Fibroblast of lung (primary cell): ENCODE data around the gene OSBPL6. TPM values are rescaled to one million over a fixed set of nuclear protein-coding genes. Genes with fewer than 3 reads are reported as not detected.

ENCODE experiments used
- DNase-seq, 2 donors: peaks; one replicate each; pipeline versions ENCODE4 v3.0.0 to v3.0.0-alpha.2; 2010; ENCODE audit warnings: low read depth in 2 of 2
- H2AFZ ChIP-seq: 2 replicates; pipeline ENCODE4 v1.5.1; 2012; ENCODE audit warnings: low read length, control low read depth, inconsistent platforms
- H3K27ac ChIP-seq: 2 replicates; pipeline ENCODE4 v1.5.1; 2011; ENCODE audit warnings: low read length, control low read depth; ENCODE audit not compliant: insufficient read depth
- H3K27me3 ChIP-seq: 2 replicates; pipeline ENCODE4 v1.5.1; 2011; ENCODE audit warnings: mild to moderate bottlenecking, low read length; ENCODE audit not compliant: control insufficient read depth, insufficient read depth
- H3K36me3 ChIP-seq: 2 replicates; pipeline ENCODE4 v1.5.1; 2011; ENCODE audit warnings: low read length; ENCODE audit not compliant: control insufficient read depth, insufficient read depth
- H3K4me1 ChIP-seq: 2 replicates; pipeline ENCODE4 v1.5.1; 2011; ENCODE audit warnings: low read length; ENCODE audit not compliant: control insufficient read depth, insufficient read depth; ENCODE audit errors: extremely low read depth
- H3K4me2 ChIP-seq: 2 replicates; pipeline ENCODE4 v1.5.1; 2011; ENCODE audit warnings: low read length, control low read depth; ENCODE audit not compliant: insufficient read depth; ENCODE audit errors: extremely low read depth
- H3K4me3 ChIP-seq, 4 experiments: fragments of 200-600 bp in 1 of 4; sonication (generic) in 1 of 4; replicated peaks in 1 of 4; 2 replicates each; pipeline ENCODE4 v1.5.1; 2011 to 2016; ENCODE audit warnings: low read length in 4 of 4, low read depth in 3 of 4, mild to moderate bottlenecking in 3 of 4, control low read depth in 2 of 4, inconsistent platforms in 1 of 4, mixed read lengths in 1 of 4; ENCODE audit not compliant: insufficient read depth in 1 of 4; ENCODE audit errors: control extremely low read depth in 1 of 4
- H3K79me2 ChIP-seq: 2 replicates; pipeline ENCODE4 v1.5.1; 2012; ENCODE audit warnings: mild to moderate bottlenecking, low read length, inconsistent platforms; ENCODE audit not compliant: control insufficient read depth, insufficient read depth
- H3K9ac ChIP-seq: 2 replicates; pipeline ENCODE4 v1.5.1; 2011; ENCODE audit warnings: mild to moderate bottlenecking, low read length, control low read depth; ENCODE audit not compliant: insufficient read depth
- H3K9me3 ChIP-seq: 2 replicates; pipeline ENCODE4 v1.5.1; 2012; ENCODE audit warnings: low read depth, low read length; ENCODE audit not compliant: control insufficient read depth, insufficient read depth
- H4K20me1 ChIP-seq: 2 replicates; pipeline ENCODE4 v1.5.1; 2011; ENCODE audit warnings: low read length; ENCODE audit not compliant: control insufficient read depth, insufficient read depth; ENCODE audit errors: extremely low read depth
- EZH2 ChIP-seq: IDR thresholded peaks from 2 replicates; pipeline ENCODE4 v1.5.1; 2012; ENCODE audit warnings: low read length, control low read depth, mild to moderate bottlenecking; ENCODE audit errors: missing control alignments
- polyA plus RNA-seq, 2 donors: library from polyadenylated mRNA; depleted of rRNA in 1 of 2; stranded (reverse) in 1 of 2; unstranded in 1 of 2; fragments of >200 nt; gene quantifications; 2 replicates each; pipeline ENCODE4 v1.2.1, GENCODE V29; 2011 to 2012; ENCODE audit warnings: missing spikeins in 1 of 2
- total RNA-seq: library from RNA; depleted of rRNA; stranded (reverse); fragments of >200 nt; gene quantifications from 2 replicates; pipeline ENCODE4 v1.2.1, GENCODE V29; 2014
- TF ChIP-seq, protein P1 (sequence below), 2 donors: IDR thresholded peaks in 1 of 2; conservative IDR thresholded peaks in 1 of 2; 1 replicate in 1 of 2; 2 replicates in 1 of 2; pipeline ENCODE4 v1.5.1; 2011 to 2012; ENCODE audit warnings: low read length in 2 of 2, control low read depth in 1 of 2, inconsistent platforms in 1 of 2, low read depth in 1 of 2, mild to moderate bottlenecking in 1 of 2

OSBPL6 gene
- total and polyA plus RNA-seq, 2 donors (not counting 1 experiment from before 2014, with no cell fraction given): 1.0 to 5.3 TPM

DNA sequence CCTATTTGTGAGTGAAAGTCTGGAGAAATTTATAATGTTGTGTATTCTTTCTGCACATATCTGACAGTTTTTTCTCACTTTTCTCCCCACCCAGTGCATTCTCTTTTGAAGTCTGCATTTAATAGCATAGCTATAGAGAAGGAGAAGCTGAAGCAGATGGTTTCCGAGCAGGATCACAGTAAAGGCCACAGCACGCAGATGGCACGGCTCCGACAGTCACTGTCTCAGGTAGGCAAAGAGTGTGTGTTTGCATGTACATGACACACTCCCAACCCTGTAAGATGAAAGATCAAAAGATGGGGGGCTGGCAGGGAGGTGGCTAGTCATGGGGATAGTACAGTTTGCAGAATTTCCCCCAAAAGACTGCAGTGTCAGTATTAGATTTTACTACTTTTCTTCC, 167.3 kb downstream of the OSBPL6 start:
- Histone ChIP-seq H3K9me3 (no peaks in the 10 kb centered on the region), H4K20me1 (no peaks in the 10 kb centered on the region)

DNA sequence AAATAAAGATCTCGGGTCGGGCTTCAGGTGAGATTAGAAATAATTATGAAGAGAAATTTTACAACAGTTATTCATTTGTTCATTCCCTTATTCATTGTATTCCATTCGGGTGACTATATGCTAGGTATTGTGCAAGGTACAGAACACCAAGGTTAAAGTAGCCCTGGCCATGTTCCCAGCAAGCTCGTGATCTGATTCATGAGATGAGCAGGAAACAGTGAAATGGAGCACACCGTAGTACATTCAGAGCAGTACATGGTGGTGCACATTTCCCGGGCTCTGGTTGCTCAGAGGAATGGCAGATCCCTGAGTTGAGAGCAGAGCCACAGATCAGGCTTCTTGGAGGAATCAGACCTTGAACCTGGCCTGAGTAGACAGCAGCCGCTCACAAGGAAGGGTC, 168.9 kb downstream of the OSBPL6 start:
- Histone ChIP-seq H3K9ac (no peak overlapping the region), H2AFZ (no peak overlapping the region), H3K27me3 (no peaks in the 10 kb centered on the region), H4K20me1 (no peaks in the 10 kb centered on the region), H3K4me1 (no peaks in the 10 kb centered on the region), H3K9me3 (no peaks in the 10 kb centered on the region), H3K79me2 (no peaks in the 10 kb centered on the region), H3K36me3 (no peaks in the 10 kb centered on the region), H3K27ac (no peak overlapping the region), H3K4me3 (no peak overlapping the region), H3K4me2 (no peak overlapping the region)
- peak; percentile 10 to 29 for DNase-seq
- TF ChIP-seq, protein P1, sequence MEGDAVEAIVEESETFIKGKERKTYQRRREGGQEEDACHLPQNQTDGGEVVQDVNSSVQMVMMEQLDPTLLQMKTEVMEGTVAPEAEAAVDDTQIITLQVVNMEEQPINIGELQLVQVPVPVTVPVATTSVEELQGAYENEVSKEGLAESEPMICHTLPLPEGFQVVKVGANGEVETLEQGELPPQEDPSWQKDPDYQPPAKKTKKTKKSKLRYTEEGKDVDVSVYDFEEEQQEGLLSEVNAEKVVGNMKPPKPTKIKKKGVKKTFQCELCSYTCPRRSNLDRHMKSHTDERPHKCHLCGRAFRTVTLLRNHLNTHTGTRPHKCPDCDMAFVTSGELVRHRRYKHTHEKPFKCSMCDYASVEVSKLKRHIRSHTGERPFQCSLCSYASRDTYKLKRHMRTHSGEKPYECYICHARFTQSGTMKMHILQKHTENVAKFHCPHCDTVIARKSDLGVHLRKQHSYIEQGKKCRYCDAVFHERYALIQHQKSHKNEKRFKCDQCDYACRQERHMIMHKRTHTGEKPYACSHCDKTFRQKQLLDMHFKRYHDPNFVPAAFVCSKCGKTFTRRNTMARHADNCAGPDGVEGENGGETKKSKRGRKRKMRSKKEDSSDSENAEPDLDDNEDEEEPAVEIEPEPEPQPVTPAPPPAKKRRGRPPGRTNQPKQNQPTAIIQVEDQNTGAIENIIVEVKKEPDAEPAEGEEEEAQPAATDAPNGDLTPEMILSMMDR (conservative IDR thresholded peaks at IDR 0.05 in 1 of 2, IDR thresholded peaks at IDR 0.05 in 1 of 2; ENCODE audit: low read depth in 1 of 2, low read length in 2 of 2): no peak
- TF ChIP-seq EZH2: no peak

More for the DNA sequence above, 167.3 kb downstream of the OSBPL6 start:
- Histone ChIP-seq H3K4me1 (no peaks in the 10 kb centered on the region), H3K79me2 (no peaks in the 10 kb centered on the region), H3K27me3 (no peaks in the 10 kb centered on the region), H3K4me3 (no peak overlapping the region), H3K9ac (no peak overlapping the region), H3K27ac (no peak overlapping the region), H2AFZ (no peak overlapping the region), H3K36me3 (no peaks in the 10 kb centered on the region), H3K4me2 (no peak overlapping the region)
- no peak for TF ChIP-seq EZH2
- TF ChIP-seq, protein P1 (conservative IDR thresholded peaks at IDR 0.05 in 1 of 2, IDR thresholded peaks at IDR 0.05 in 1 of 2; ENCODE audit: low read depth in 1 of 2, low read length in 2 of 2): no peak
- no peak for DNase-seq

DNA sequence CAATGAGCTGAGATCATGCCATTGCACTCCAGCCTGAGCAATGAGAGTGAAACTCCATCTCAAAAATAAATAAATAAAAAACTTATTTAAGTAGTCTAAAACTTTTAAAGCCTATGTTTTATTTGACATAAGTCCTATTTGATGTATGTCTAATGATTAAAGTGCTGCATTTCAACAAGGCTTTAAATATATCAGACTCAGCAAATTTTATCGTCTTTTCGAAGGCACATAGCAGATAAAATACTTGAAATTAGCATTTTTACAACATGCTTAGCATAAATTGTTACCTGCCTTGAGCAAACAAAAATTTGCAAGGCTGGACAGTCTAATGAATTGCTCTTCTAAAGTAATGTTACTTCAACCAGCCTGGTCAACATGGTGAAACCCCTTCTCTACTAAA, 170.8 kb downstream of the OSBPL6 start:
- H3K4me1 ChIP-seq: no peaks in the 10 kb centered on the region
- H3K4me2 ChIP-seq: no peak overlapping the region
- TF ChIP-seq, protein P1 (conservative IDR thresholded peaks at IDR 0.05 in 1 of 2, IDR thresholded peaks at IDR 0.05 in 1 of 2; ENCODE audit: low read depth in 1 of 2, low read length in 2 of 2): no peak
- TF ChIP-seq EZH2: no peak
- H4K20me1 ChIP-seq: no peaks in the 10 kb centered on the region
- H3K27ac ChIP-seq: no peak overlapping the region
- H3K9me3 ChIP-seq: no peaks in the 10 kb centered on the region
- H3K79me2 ChIP-seq: no peaks in the 10 kb centered on the region
- no peak overlapping the region for H2AFZ ChIP-seq
- H3K4me3 ChIP-seq: no peak overlapping the region
- H3K36me3 ChIP-seq: no peaks in the 10 kb centered on the region
- no peak for DNase-seq
- H3K27me3 ChIP-seq: no peaks in the 10 kb centered on the region
- H3K9ac ChIP-seq: no peak overlapping the region
